Thyroid gland (tissue), 4 donors: Measurements from ENCODE around the gene ARHGEF10L. TPM values are rescaled to one million over a fixed set of nuclear protein-coding genes. Genes with fewer than 3 reads are reported as not detected.
A peak's percentile ranks its signal among the peaks of the same experiment; 100 is the strongest.

Source experiments
- DNase-seq, 2 donors: peaks; one replicate each; pipeline ENCODE4 v3.0.0-alpha.2; 2019
- H3K27ac ChIP-seq, 3 donors: fragments of 200-600 bp; sonication (generic); 1 replicate in 2 of 3; 2 replicates in 1 of 3; pipeline ENCODE4 v1.5.1; 2016 to 2019; ENCODE audit warnings: mild to moderate bottlenecking in 1 of 3, moderate library complexity in 1 of 3
- H3K27me3 ChIP-seq: fragments of 200-600 bp; sonication (generic); one replicate; pipeline ENCODE4 v1.5.1; 2019
- H3K36me3 ChIP-seq, 2 donors: fragments of 200-600 bp; sonication (generic); one replicate each; pipeline ENCODE4 v1.5.1; 2016 to 2019
- H3K4me1 ChIP-seq, 2 donors: fragments of 200-600 bp; sonication (generic); one replicate each; pipeline ENCODE4 v1.5.1; 2017 to 2019
- H3K4me3 ChIP-seq, 3 donors: fragments of 200-600 bp; sonication (generic); replicated peaks in 1 of 3; 1 replicate in 2 of 3; 2 replicates in 1 of 3; pipeline ENCODE4 v1.5.1; 2016; ENCODE audit warnings: mild to moderate bottlenecking in 1 of 3
- H3K9me3 ChIP-seq: fragments of 200-600 bp; sonication (generic); one replicate; pipeline ENCODE4 v1.5.1; 2017
- CTCF ChIP-seq, 6 experiments: fragments of 200-600 bp in 3 of 6; fragments of 450-650 bp in 3 of 6; sonication (generic) in 3 of 6; IDR thresholded peaks; one replicate each; pipeline ENCODE4 v1.5.1; 2016 to 2019; ENCODE audit warnings: antibody characterized with exemption in 6 of 6, mild to moderate bottlenecking in 2 of 6, inconsistent platforms in 1 of 6, moderate library complexity in 1 of 6
- POLR2A ChIP-seq, 2 donors: fragments of 450-650 bp; IDR thresholded peaks; one replicate each; pipeline ENCODE4 v1.6.1; 2017; ENCODE audit warnings: antibody characterized with exemption in 2 of 2, mild to moderate bottlenecking in 2 of 2, moderate library complexity in 1 of 2
- WGBS, 2 donors: methylation state at CpG; one replicate each; pipeline ENCODE4 v1.1.5; 2017; 5-methylcytosine and 5-hydroxymethylcytosine counted together
- intact Hi-C: fragments of 100-400 bp; cut with DNase I; formaldehyde crosslinking; loops from one replicate; pipeline ENCODE4 v1.15.1; 2023
- total RNA-seq, 4 donors: library from RNA; depleted of rRNA; stranded (reverse); fragments of >200 nt; gene quantifications; one replicate each; pipeline ENCODE4 v1.2.3, GENCODE V29; 2016

Gene ARHGEF10L
- total RNA-seq, 4 donors from 2014 or later, result 32.2 to 64.5 (median 51.4) TPM

GRCh38 chr1:17676387-17677060 lies 137.0 kb downstream of the ARHGEF10L start:
- Histone ChIP-seq H3K9me3 (no peaks in the 10 kb centered on the region), H3K36me3 (no peaks in the 10 kb centered on the region), H3K27ac (no peak overlapping the region), H3K27me3 (no peaks in the 10 kb centered on the region), H3K4me1 (peaks cover 2 to 6% of the 10 kb centered on the region in 2 donors), H3K4me3 (no peak overlapping the region)
- no peak for DNase-seq
- intact Hi-C loops, result no loop called here
- TF ChIP-seq POLR2A (IDR thresholded peaks at IDR 0.05) (no peak), CTCF (IDR thresholded peaks at IDR 0.05) (no peak)
- 82 to 86% methylated on average over 10 to 11 of the region's 11 CpGs for WGBS, 2 donors

GRCh38 chr1:17678011-17678410 lies 138.5 kb downstream of the ARHGEF10L start:
- no peaks in the 10 kb centered on the region for H3K9me3 ChIP-seq
- H3K36me3 ChIP-seq, result no peaks in the 10 kb centered on the region
- H3K4me3 ChIP-seq, result no peak overlapping the region
- 48 to 59% methylated on average over 3 to 4 of the region's 6 CpGs for WGBS, 2 donors
- H3K27me3 ChIP-seq, result no peaks in the 10 kb centered on the region
- DNase-seq, result peak; percentile 38 to 52
- no peak overlapping the region for H3K27ac ChIP-seq
- H3K4me1 ChIP-seq, result peaks cover 17 to 21% of the 10 kb centered on the region in 2 donors
- intact Hi-C loops, result no loop called here
- TF ChIP-seq POLR2A (IDR thresholded peaks at IDR 0.05) (no peak), CTCF (IDR thresholded peaks at IDR 0.05) (no peak)

GRCh38 chr1:17679856-17680255 lies 140.4 kb downstream of the ARHGEF10L start:
- H3K4me3 ChIP-seq, result no peak overlapping the region
- no peaks in the 10 kb centered on the region for H3K27me3 ChIP-seq
- no peaks in the 10 kb centered on the region for H3K9me3 ChIP-seq
- H3K36me3 ChIP-seq, result no peaks in the 10 kb centered on the region
- H3K27ac ChIP-seq, result no peak overlapping the region
- TF ChIP-seq CTCF (IDR thresholded peaks at IDR 0.05), result no peak
- no peak for TF ChIP-seq POLR2A (IDR thresholded peaks at IDR 0.05)
- intact Hi-C loops, result no loop called here
- no peak for DNase-seq
- WGBS, 2 donors, result 97 to 100% methylated on average over 6 to 15 of the region's 16 CpGs
- peaks cover 17 to 26% of the 10 kb centered on the region in 2 donors for H3K4me1 ChIP-seq

GRCh38 chr1:17680308-17680707 lies 140.8 kb downstream of the ARHGEF10L start:
- H3K36me3 ChIP-seq, result no peaks in the 10 kb centered on the region

More at GRCh38 chr1:17680308-17680707, 140.8 kb downstream of the ARHGEF10L start:
- no peaks in the 10 kb centered on the region for H3K9me3 ChIP-seq
- H3K27me3 ChIP-seq, result no peaks in the 10 kb centered on the region
- WGBS, 2 donors, result 93 to 96% methylated on average over 10 of the region's 10 CpGs
- peak in 1 of 2 donors; percentile 15 for DNase-seq
- intact Hi-C loops, result no loop called here
- no peak for TF ChIP-seq POLR2A (IDR thresholded peaks at IDR 0.05)
- TF ChIP-seq CTCF (IDR thresholded peaks at IDR 0.05), result no peak
- H3K4me3 ChIP-seq, result no peak overlapping the region
- peaks cover 17 to 31% of the 10 kb centered on the region in 2 donors for H3K4me1 ChIP-seq
- H3K27ac ChIP-seq, result no peak overlapping the region
